Duodenal mucosa (tissue), 2 donors: Measurements from ENCODE around the gene RAP1GAP.

Source experiments
- H3K27ac ChIP-seq: one replicate; pipeline ENCODE4 v1.7.0; 2013; ENCODE audit warnings: low read depth, low read length
- H3K27me3 ChIP-seq, 2 donors: one replicate each; pipeline ENCODE4 v1.7.0; 2013; ENCODE audit warnings: low read length in 2 of 2, control low read depth in 1 of 2; ENCODE audit not compliant: insufficient read depth in 2 of 2, control insufficient read depth in 1 of 2
- H3K36me3 ChIP-seq, 2 donors: one replicate each; pipeline ENCODE4 v1.7.0; 2013; ENCODE audit warnings: low read length in 2 of 2, control low read depth in 1 of 2; ENCODE audit not compliant: insufficient read depth in 2 of 2, control insufficient read depth in 1 of 2
- H3K4me1 ChIP-seq, 2 donors: one replicate each; pipeline ENCODE4 v1.7.0; 2013; ENCODE audit warnings: low read length in 2 of 2, control low read depth in 1 of 2; ENCODE audit not compliant: insufficient read depth in 2 of 2, control insufficient read depth in 1 of 2
- H3K4me3 ChIP-seq, 2 donors: one replicate each; pipeline ENCODE4 v1.7.0; 2013; ENCODE audit warnings: low read length in 2 of 2, low read depth in 1 of 2
- H3K9ac ChIP-seq, 2 donors: one replicate each; pipeline ENCODE4 v1.7.0; 2013; ENCODE audit warnings: low read length in 2 of 2, low read depth in 1 of 2
- H3K9me3 ChIP-seq, 2 donors: one replicate each; pipeline ENCODE4 v1.7.0; 2013; ENCODE audit warnings: low read length in 2 of 2, control low read depth in 1 of 2; ENCODE audit not compliant: control insufficient read depth in 1 of 2

RAP1GAP gene

GRCh38 chr1:21590934-21591333 is 78.2 kb downstream of the RAP1GAP start:
- Histone ChIP-seq H3K36me3 (no peaks in the 10 kb centered on the region), H3K27me3 (peaks cover 0 to 8% of the 10 kb centered on the region in 2 donors), H3K4me1 (peaks cover 4 to 9% of the 10 kb centered on the region in 2 donors), H3K4me3 (no peak overlapping the region), H3K27ac (no peak overlapping the region), H3K9me3 (no peaks in the 10 kb centered on the region), H3K9ac (no peak overlapping the region)

DNA sequence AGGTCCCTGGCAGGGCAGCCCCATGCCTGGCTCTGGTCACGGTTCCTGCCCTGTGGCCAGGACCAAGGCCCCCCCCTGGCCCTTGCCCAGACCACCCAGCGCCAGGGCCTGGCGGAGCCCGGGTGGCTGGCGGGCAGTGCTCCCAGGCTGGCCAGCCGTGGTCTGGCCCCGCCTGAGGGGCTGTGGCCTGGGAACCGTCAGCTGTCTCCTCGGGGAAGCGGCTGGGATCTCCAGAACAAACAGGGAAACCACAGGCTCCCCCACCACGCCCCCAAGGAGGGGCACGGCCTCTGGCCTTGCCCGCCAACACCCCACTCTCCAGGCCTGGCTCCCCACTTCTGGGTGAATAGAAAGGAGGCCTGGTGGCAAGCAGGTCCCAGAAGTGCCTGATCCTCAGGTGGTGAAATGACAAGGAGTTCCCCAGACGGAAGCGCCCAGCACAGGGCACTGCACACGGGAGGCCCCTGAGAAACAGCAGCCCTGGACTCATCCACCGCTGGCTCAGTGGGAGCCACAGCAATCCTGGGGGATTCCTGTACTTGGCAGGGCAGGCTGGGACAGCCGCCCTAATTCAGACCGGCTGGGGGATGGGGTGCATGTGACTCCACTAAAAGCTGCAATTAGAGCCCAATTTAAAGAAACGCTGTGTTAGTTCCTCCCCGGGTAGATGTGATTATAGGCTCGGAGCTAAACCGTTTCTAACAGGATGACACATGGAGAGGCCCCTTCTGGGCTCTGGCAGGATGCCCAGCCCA is 78.9 kb downstream of the RAP1GAP start:
- H3K9ac ChIP-seq, result no peak overlapping the region
- no peaks in the 10 kb centered on the region for H3K36me3 ChIP-seq
- H3K27ac ChIP-seq, result no peak overlapping the region
- peaks cover 0 to 9% of the 10 kb centered on the region in 2 donors for H3K27me3 ChIP-seq
- peaks cover 4 to 9% of the 10 kb centered on the region in 2 donors for H3K4me1 ChIP-seq
- H3K4me3 ChIP-seq, result no peak overlapping the region
- H3K9me3 ChIP-seq, result no peaks in the 10 kb centered on the region

GRCh38 chr1:21589618-21590017 is 79.5 kb downstream of the RAP1GAP start:
- Histone ChIP-seq H3K27ac (no peak overlapping the region), H3K27me3 (peaks cover 0 to 14% of the 10 kb centered on the region in 2 donors), H3K36me3 (no peaks in the 10 kb centered on the region), H3K9me3 (no peaks in the 10 kb centered on the region), H3K9ac (no peak overlapping the region), H3K4me3 (no peak overlapping the region), H3K4me1 (peaks cover 4 to 9% of the 10 kb centered on the region in 2 donors)

GRCh38 chr1:21587602-21587953 is 81.6 kb downstream of the RAP1GAP start:
- H3K4me1 ChIP-seq, result peaks cover 4 to 9% of the 10 kb centered on the region in 2 donors
- peaks cover 0 to 18% of the 10 kb centered on the region in 2 donors for H3K27me3 ChIP-seq
- H3K27ac ChIP-seq, result no peak overlapping the region
- H3K9ac ChIP-seq, result no peak overlapping the region
- H3K36me3 ChIP-seq, result no peaks in the 10 kb centered on the region
- no peaks in the 10 kb centered on the region for H3K9me3 ChIP-seq
- H3K4me3 ChIP-seq, result no peak overlapping the region

DNA sequence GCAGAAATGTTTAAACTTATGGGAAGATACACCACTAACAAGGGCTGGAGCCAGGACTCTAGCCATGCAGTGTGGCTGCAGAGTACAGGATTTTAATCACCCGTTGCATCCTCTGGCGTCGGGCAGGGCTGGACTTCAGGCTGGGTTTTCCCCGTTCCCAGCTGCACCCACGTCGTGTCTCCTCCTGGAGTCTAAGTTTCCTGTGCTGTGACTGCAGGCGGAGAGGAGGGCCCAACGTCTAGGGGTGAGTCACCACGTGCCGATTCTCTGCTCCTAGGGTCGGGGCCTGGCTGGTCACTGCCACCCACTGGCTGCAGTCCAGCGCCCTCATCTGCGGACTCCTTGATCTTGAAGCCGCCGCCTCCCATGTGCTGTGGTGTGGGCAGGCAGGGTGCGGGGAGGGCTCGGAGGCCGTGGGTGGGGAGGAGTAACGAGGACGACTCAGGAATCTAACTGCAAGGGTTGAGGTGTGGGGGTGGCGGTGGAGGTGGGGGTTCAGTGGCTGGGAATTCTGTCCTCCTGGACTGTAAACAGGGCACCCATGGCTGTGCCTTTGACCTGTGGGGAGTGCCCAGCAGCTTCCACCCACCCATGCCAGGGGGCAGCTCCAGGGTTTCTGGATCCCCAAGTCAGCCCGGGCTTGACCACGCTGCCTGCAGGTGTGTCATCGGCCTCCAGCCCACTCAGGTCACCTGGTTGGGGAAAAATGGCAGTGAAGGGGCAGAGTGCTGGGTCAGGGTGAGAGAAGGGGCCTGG is 82.1 kb downstream of the RAP1GAP start:
- Histone ChIP-seq H3K27me3 (peaks cover 0 to 16% of the 10 kb centered on the region in 2 donors), H3K36me3 (no peaks in the 10 kb centered on the region), H3K9me3 (no peaks in the 10 kb centered on the region), H3K4me1 (peaks cover 4 to 9% of the 10 kb centered on the region in 2 donors), H3K4me3 (no peak overlapping the region), H3K27ac (no peak overlapping the region), H3K9ac (no peak overlapping the region)

- H3K4me3 ChIP-seq, result no peak overlapping the region
- peaks cover 0 to 16% of the 10 kb centered on the region in 2 donors for H3K27me3 ChIP-seq
- H3K4me1 ChIP-seq, result peaks cover 4 to 9% of the 10 kb centered on the region in 2 donors
- no peak overlapping the region for H3K9ac ChIP-seq
- H3K27ac ChIP-seq, result no peak overlapping the region
- no peaks in the 10 kb centered on the region for H3K36me3 ChIP-seq
- H3K9me3 ChIP-seq, result no peaks in the 10 kb centered on the region
Observed at GRCh38 chr1:21586222-21586621, 82.9 kb downstream of the RAP1GAP start.

DNA sequence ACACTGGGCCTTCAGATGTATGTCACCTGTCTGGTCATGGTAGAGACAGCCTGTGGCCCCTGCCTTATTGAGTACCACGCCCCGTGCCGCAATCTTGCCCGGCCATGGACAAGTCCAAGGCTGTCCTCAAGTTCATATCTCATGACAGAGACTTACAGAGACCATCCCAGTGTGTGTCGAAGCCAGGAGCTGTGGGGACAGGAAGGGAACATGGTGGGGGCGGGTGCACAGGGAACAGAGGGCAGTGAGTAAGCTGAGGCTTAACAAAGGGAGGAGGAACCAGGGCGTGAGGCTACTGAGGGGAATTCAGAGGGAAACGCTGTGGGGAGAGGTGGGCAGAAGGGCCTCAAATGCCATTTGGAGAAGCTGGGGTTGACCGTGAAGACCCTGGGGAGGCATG is 84.1 kb downstream of the RAP1GAP start:
- no peak overlapping the region for H3K9ac ChIP-seq
- H3K4me3 ChIP-seq, result no peak overlapping the region
- H3K36me3 ChIP-seq, result no peaks in the 10 kb centered on the region
- H3K27ac ChIP-seq, result no peak overlapping the region
- H3K27me3 ChIP-seq, result peaks cover 0 to 16% of the 10 kb centered on the region in 2 donors
- peaks cover 4 to 9% of the 10 kb centered on the region in 2 donors for H3K4me1 ChIP-seq
- no peaks in the 10 kb centered on the region for H3K9me3 ChIP-seq

DNA sequence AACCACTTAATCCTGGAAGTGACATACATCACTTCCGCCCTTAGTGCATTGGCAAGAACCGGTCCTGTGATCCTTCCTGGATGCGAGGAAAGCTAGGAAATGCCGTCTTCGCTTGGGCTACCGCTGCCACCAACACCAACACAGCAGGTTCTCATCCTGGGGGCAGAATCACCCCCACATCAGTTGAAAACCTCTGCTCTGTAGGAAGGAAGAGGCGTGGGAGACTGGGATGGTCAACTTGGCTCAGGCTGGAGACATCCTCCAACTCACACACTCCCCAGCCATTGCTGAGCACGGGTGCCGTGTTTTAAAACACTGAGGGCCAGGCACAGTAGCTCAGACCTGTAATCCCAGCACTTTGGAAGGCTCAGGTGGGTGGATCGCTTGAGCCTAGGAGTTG is 85.1 kb downstream of the RAP1GAP start:
- H3K27ac ChIP-seq, result no peak overlapping the region
- no peak overlapping the region for H3K4me3 ChIP-seq
- no peaks in the 10 kb centered on the region for H3K36me3 ChIP-seq
- H3K9ac ChIP-seq, result no peak overlapping the region
- peaks cover 0 to 16% of the 10 kb centered on the region in 2 donors for H3K27me3 ChIP-seq
- H3K9me3 ChIP-seq, result no peaks in the 10 kb centered on the region
- H3K4me1 ChIP-seq, result peaks cover 4 to 9% of the 10 kb centered on the region in 2 donors

GRCh38 chr1:21579791-21580190 is 89.4 kb downstream of the RAP1GAP start:
- H3K4me1 ChIP-seq, result no peaks in the 10 kb centered on the region
- H3K27me3 ChIP-seq, result peaks cover 5 to 10% of the 10 kb centered on the region in 2 donors
- no peak overlapping the region for H3K9ac ChIP-seq
- H3K27ac ChIP-seq, result no peak overlapping the region
- no peaks in the 10 kb centered on the region for H3K9me3 ChIP-seq
- no peaks in the 10 kb centered on the region for H3K36me3 ChIP-seq
- no peak overlapping the region for H3K4me3 ChIP-seq

GRCh38 chr1:21577933-21578332 is 91.2 kb downstream of the RAP1GAP start:
- Histone ChIP-seq H3K4me1 (peaks cover 0 to 5% of the 10 kb centered on the region in 2 donors), H3K27ac (no peak overlapping the region), H3K4me3 (no peak overlapping the region), H3K27me3 (peaks cover 5% of the 10 kb centered on the region in 2 donors), H3K36me3 (no peaks in the 10 kb centered on the region), H3K9ac (no peak overlapping the region), H3K9me3 (no peaks in the 10 kb centered on the region)
